Measurements from ENCODE around the gene PACRG. TPM values are rescaled to one million over a fixed set of nuclear protein-coding genes. Genes with fewer than 3 reads are reported as not detected.

Gene PACRG
- polyA plus RNA-seq, 2 of the 4 experiments (the other 2 are of a cell fraction), result 0.14 to 0.30 TPM

DNA sequence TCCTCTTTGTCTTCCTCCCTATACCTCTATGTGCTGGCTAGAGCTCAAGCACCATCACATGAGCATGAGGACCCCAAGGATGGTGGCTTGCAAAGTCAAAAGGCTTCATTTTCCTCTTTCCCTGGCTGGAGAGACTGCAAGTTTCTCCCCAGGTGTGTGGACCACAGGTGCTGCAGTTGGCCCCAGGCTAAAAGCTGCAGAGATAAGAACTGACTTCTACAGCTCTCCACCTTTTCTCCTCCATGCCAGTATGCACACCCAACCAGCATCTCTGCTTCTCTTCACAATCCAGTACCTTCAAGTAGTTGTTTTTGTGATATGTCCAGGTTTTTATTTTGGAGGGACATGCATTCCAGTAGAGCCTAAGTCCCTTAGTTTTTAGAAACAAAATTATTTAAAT, 29.3 kb upstream of the PACRG start:
- H3K27ac ChIP-seq, result no peak overlapping the region
- no peaks in the 10 kb centered on the region for H3K9me3 ChIP-seq
- DNase-seq (ENCODE audit: low read depth in 1 of 2, low spot score in 1 of 2), result no peak
- H3K4me3 ChIP-seq, result no peak overlapping the region
- ChIA-PET CTCF (no interaction called here), POLR2A (no interaction called here)
- FAIRE-seq, result no peak
- no peak for ATAC-seq
- TF ChIP-seq RCOR1 (IDR thresholded peaks at IDR 0.05; ENCODE audit: low read depth, low read length) (no peak), EHMT2 (IDR thresholded peaks at IDR 0.05; ENCODE audit: low read depth) (no peak), SMC3 (IDR thresholded peaks at IDR 0.05) (no peak), EHF (CRISPR knock-in tag; IDR thresholded peaks at IDR 0.05) (no peak), CBX8 (IDR thresholded peaks at IDR 0.05) (no peak), TP53 (CRISPR knock-in tag; IDR thresholded peaks at IDR 0.05) (no peak), EP300 (IDR thresholded peaks at IDR 0.05) (no peak), FOSB (CRISPR knock-in tag; IDR thresholded peaks at IDR 0.05) (no peak), CEBPB (IDR thresholded peaks at IDR 0.05) (no peak), RFX5 (IDR thresholded peaks at IDR 0.05) (no peak), POLR2A (IDR thresholded peaks at IDR 0.05; ENCODE audit: low read length) (no peak), CHD4 (IDR thresholded peaks at IDR 0.05; ENCODE audit: borderline replicate concordance) (no peak), ESRRA (IDR thresholded peaks at IDR 0.05; ENCODE audit: borderline replicate concordance, low read length) (no peak)
- TF ChIP-seq, protein P1, sequence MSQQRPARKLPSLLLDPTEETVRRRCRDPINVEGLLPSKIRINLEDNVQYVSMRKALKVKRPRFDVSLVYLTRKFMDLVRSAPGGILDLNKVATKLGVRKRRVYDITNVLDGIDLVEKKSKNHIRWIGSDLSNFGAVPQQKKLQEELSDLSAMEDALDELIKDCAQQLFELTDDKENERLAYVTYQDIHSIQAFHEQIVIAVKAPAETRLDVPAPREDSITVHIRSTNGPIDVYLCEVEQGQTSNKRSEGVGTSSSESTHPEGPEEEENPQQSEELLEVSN (IDR thresholded peaks at IDR 0.05; ENCODE audit: borderline replicate concordance, low read depth), result no peak
- TF ChIP-seq, protein P2, sequence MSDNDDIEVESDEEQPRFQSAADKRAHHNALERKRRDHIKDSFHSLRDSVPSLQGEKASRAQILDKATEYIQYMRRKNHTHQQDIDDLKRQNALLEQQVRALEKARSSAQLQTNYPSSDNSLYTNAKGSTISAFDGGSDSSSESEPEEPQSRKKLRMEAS (IDR thresholded peaks at IDR 0.05), result no peak
- H3K4me2 ChIP-seq, result no peak overlapping the region
- no peaks in the 10 kb centered on the region for H3K4me1 ChIP-seq

- ATAC-seq, result no peak
- no peak for FAIRE-seq
- DNase-seq (ENCODE audit: low read depth in 1 of 2, low spot score in 1 of 2), result no peak
- Histone ChIP-seq H3K4me3 (no peak overlapping the region), H3K4me1 (no peaks in the 10 kb centered on the region), H3K9me3 (no peaks in the 10 kb centered on the region), H3K27ac (no peak overlapping the region), H3K4me2 (no peak overlapping the region)
- TF ChIP-seq JUNB (IDR thresholded peaks at IDR 0.05) (no peak), JUN (IDR thresholded peaks at IDR 0.05) (no peak), CBX8 (IDR thresholded peaks at IDR 0.05) (no peak), SMC3 (IDR thresholded peaks at IDR 0.05) (no peak), GATA3 (IDR thresholded peaks at IDR 0.05; ENCODE audit: borderline replicate concordance) (no peak), RAD21 (conservative IDR thresholded peaks at IDR 0.05 in 1 of 2, IDR thresholded peaks at IDR 0.05 in 1 of 2) (no peak), SREBF2 (IDR thresholded peaks at IDR 0.05) (no peak), POLR2AphosphoS2 (conservative IDR thresholded peaks at IDR 0.05; ENCODE audit: low read length) (no peak), POLR2A (IDR thresholded peaks at IDR 0.05; ENCODE audit: low read length) (no peak), FOSB (CRISPR knock-in tag; IDR thresholded peaks at IDR 0.05) (no peak), HEYL (CRISPR knock-in tag; IDR thresholded peaks at IDR 0.05) (no peak), ZSCAN20 (CRISPR knock-in tag; IDR thresholded peaks at IDR 0.05) (no peak)
- TF ChIP-seq, protein P3, sequence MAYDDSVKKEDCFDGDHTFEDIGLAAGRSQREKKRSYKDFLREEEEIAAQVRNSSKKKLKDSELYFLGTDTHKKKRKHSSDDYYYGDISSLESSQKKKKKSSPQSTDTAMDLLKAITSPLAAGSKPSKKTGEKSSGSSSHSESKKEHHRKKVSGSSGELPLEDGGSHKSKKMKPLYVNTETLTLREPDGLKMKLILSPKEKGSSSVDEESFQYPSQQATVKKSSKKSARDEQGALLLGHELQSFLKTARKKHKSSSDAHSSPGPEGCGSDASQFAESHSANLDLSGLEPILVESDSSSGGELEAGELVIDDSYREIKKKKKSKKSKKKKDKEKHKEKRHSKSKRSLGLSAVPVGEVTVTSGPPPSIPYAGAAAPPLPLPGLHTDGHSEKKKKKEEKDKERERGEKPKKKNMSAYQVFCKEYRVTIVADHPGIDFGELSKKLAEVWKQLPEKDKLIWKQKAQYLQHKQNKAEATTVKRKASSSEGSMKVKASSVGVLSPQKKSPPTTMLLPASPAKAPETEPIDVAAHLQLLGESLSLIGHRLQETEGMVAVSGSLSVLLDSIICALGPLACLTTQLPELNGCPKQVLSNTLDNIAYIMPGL (CRISPR knock-in tag; IDR thresholded peaks at IDR 0.05; ENCODE audit: borderline replicate concordance), result no peak
- TF ChIP-seq, protein P4, sequence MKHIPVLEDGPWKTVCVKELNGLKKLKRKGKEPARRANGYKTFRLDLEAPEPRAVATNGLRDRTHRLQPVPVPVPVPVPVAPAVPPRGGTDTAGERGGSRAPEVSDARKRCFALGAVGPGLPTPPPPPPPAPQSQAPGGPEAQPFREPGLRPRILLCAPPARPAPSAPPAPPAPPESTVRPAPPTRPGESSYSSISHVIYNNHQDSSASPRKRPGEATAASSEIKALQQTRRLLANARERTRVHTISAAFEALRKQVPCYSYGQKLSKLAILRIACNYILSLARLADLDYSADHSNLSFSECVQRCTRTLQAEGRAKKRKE (CRISPR knock-in tag; IDR thresholded peaks at IDR 0.05; ENCODE audit: low read depth), result no peak
- CTCF ChIA-PET, result no interaction called here
- 5% methylated on average over 2 of the region's 2 CpGs for WGBS (ENCODE audit: missing lambda C conversion rate)
- POLR2A ChIA-PET, result no interaction called here
Observed at GRCh38 chr6:162699961-162700360, 27.8 kb upstream of the PACRG start.
